H1 (cell line): ENCODE measurements around the gene FAM3B. TPM values are rescaled to one million over a fixed set of nuclear protein-coding genes. Genes with fewer than 3 reads are reported as not detected.

Source experiments
- CTBP2 ChIP-seq: IDR thresholded peaks from 2 replicates; pipeline ENCODE4 v1.7.0; 2011; ENCODE audit warnings: borderline replicate concordance, mild to moderate bottlenecking, moderate library complexity, mixed read lengths, low read length; ENCODE audit not compliant: insufficient read depth, insufficient read length
- JUN ChIP-seq: IDR thresholded peaks from 2 replicates; pipeline ENCODE4 v1.6.1; 2011; ENCODE audit warnings: low read depth, mild to moderate bottlenecking, improper control_type of control experiment, low read length
- SIRT6 ChIP-seq: IDR thresholded peaks from one replicate; pipeline ENCODE4 v1.7.1; 2012; ENCODE audit warnings: low read length, inconsistent platforms
- TBP ChIP-seq: IDR thresholded peaks from 2 replicates; pipeline ENCODE4 v1.6.1; 2011; ENCODE audit warnings: low read depth, low read length, improper control_type of control experiment
- polyA plus RNA-seq, 7 experiments: library from polyadenylated mRNA; depleted of rRNA in 3 of 7; stranded (reverse) in 5 of 7; unstranded in 2 of 7; fragments of >200 nt in 5 of 7; fragments of 200-250 nt in 2 of 7; gene quantifications; 1 replicate in 5 of 7; 2 replicates in 1 of 7; 4 replicates in 1 of 7; pipeline versions ENCODE4 v1.2.1 to v1.2.3, GENCODE V29; 2011 to 2013; ENCODE audit warnings: missing spikeins in 2 of 7, mixed read lengths in 2 of 7
- total RNA-seq: library from RNA; stranded (reverse); fragmentation: NEBNext Ultra II Directional; extraction: Animal tissue kit (Norgen Biotek cat#: 25700); gene quantifications from 2 replicates; pipeline ENCODE4 v1.2.1, GENCODE V29; 2021

The FAM3B gene
- total and polyA plus RNA-seq, 2 of the 8 experiments (the other 6 are each of a cell fraction or from before 2014, with no cell fraction given): 2.0 TPM

DNA sequence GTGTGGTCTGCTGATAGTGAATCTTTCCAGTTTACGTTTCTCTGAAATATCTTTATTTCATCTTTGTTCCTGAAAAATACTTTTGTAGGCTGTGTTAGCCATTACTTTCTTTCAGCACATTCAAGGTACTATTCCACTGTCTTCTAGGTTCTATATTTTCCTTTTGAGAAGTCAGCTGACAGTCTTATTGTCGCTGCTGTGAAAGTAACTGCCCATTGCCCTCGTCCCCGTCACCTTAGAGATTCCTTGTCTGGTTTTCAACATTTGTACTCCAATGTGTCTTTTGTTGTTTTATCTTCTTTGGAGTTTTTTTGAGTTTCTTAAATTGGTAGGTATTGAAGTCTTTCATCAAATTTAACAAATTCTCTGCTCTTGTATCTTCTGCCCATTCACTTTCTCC, 25.4 kb downstream of the FAM3B start (continued):
- TF ChIP-seq JUN (no peak), CTBP2 (no peak), TBP (no peak), SIRT6 (no peak)
